ENCODE results near the gene KRT36. TPM values are rescaled to one million over a fixed set of nuclear protein-coding genes. Genes with fewer than 3 reads are reported as not detected.

KRT36 gene
- total RNA-seq, 1 experiment from 2014 or later, result not detected

- no peaks in the 10 kb centered on the region for H3K27me3 Mint-ChIP-seq (ENCODE audit: insufficient read depth, unreplicated experiment)
- intact Hi-C loops (cut with micrococcal nuclease), result no loop called here
- POLR2A ChIA-PET, result interaction anchor here (0.6 to 1.3 kb wide), 4 partner anchors 11 to 575 kb away, joined by 3 to 4 read pairs (median 3); no protein-coding TSS in a partner anchor
- peak overlapping the region; percentile 49 for H3K27ac Mint-ChIP-seq (ENCODE audit: low read depth, unreplicated experiment)
- H3K9me3 Mint-ChIP-seq (ENCODE audit: unreplicated experiment), result no peaks in the 10 kb centered on the region
- BruUV-seq (replicated peaks), result no TSS peak
- H3K36me3 Mint-ChIP-seq (ENCODE audit: insufficient read depth, unreplicated experiment), result peaks cover 12% of the 10 kb centered on the region
- CTCF ChIA-PET, result interaction anchor here (5.1 kb wide), 1 partner anchor 12 kb away, joined by 44 read pairs; no protein-coding TSS in a partner anchor
- no peak for DNase-seq (ENCODE audit: unreplicated experiment)
- no peak for TF ChIP-seq CTCF (IDR thresholded peaks at IDR 0.05; ENCODE audit: unreplicated experiment)
- H3K4me1 Mint-ChIP-seq (ENCODE audit: insufficient read depth, unreplicated experiment), result peaks cover 42% of the 10 kb centered on the region
- no peak overlapping the region for H3K4me3 Mint-ChIP-seq (ENCODE audit: unreplicated experiment)
Measured at GRCh38 chr17:41537614-41537954, 47.9 kb upstream of the KRT36 start.

GRCh38 chr17:41536741-41537613 is 47.3 kb upstream of the KRT36 start:
- no TSS peak for BruUV-seq (replicated peaks)
- Mint-ChIP-seq H3K27ac (ENCODE audit: low read depth, unreplicated experiment) (peak overlapping the region; percentile 49), H3K9me3 (ENCODE audit: unreplicated experiment) (no peaks in the 10 kb centered on the region), H3K4me1 (ENCODE audit: insufficient read depth, unreplicated experiment) (peaks cover 42% of the 10 kb centered on the region), H3K36me3 (ENCODE audit: insufficient read depth, unreplicated experiment) (peaks cover 12% of the 10 kb centered on the region), H3K27me3 (ENCODE audit: insufficient read depth, unreplicated experiment) (no peaks in the 10 kb centered on the region), H3K4me3 (ENCODE audit: unreplicated experiment) (no peak overlapping the region)
- CTCF ChIA-PET, result interaction anchor here (1.4 to 5.1 kb wide), 3 partner anchors 13 to 126 kb away, joined by 5 to 44 read pairs (median 5); no protein-coding TSS in a partner anchor
- intact Hi-C loops (cut with micrococcal nuclease), result no loop called here
- POLR2A ChIA-PET, result interaction anchor here (0.6 to 1.3 kb wide), 4 partner anchors 11 to 575 kb away, joined by 3 to 5 read pairs (median 4); partner anchors contain the start of gene KRT15
- TF ChIP-seq CTCF (IDR thresholded peaks at IDR 0.05; ENCODE audit: unreplicated experiment), result no peak
- DNase-seq (ENCODE audit: unreplicated experiment), result no peak

- no peak overlapping the region for H3K27ac Mint-ChIP-seq (ENCODE audit: low read depth, unreplicated experiment)
- TF ChIP-seq CTCF (IDR thresholded peaks at IDR 0.05; ENCODE audit: unreplicated experiment), result no peak
- no peaks in the 10 kb centered on the region for H3K27me3 Mint-ChIP-seq (ENCODE audit: insufficient read depth, unreplicated experiment)
- H3K4me1 Mint-ChIP-seq (ENCODE audit: insufficient read depth, unreplicated experiment), result peaks cover 40% of the 10 kb centered on the region
- no TSS peak for BruUV-seq (replicated peaks)
- intact Hi-C loops (cut with micrococcal nuclease), result no loop called here
- DNase-seq (ENCODE audit: unreplicated experiment), result no peak
- H3K36me3 Mint-ChIP-seq (ENCODE audit: insufficient read depth, unreplicated experiment), result peaks cover 12% of the 10 kb centered on the region
- CTCF ChIA-PET, result interaction anchor here (1.4 to 2.3 kb wide), 3 partner anchors 13 to 127 kb away, joined by 5 to 10 read pairs (median 5); no protein-coding TSS in a partner anchor
- POLR2A ChIA-PET, result interaction anchor here (1.3 kb wide), 1 partner anchor 17 kb away, joined by 5 read pairs; the partner anchor contains the start of gene KRT15
- no peaks in the 10 kb centered on the region for H3K9me3 Mint-ChIP-seq (ENCODE audit: unreplicated experiment)
- no peak overlapping the region for H3K4me3 Mint-ChIP-seq (ENCODE audit: unreplicated experiment)
Measured at GRCh38 chr17:41535764-41536481, 46.2 kb upstream of the KRT36 start.
